ENCODE results near the gene CXorf38.

Gene CXorf38

GRCh38 chrX:40647307-40648197, at the start of gene CXorf38:
Gene CXorf38, minus strand, starts transcription at chrX:40647561. Its CDS starts 41 bp downstream, at chrX:40647520.
- DNase-seq (ENCODE audit: low read depth) = peak; percentile 81
- H3K4me3 ChIP-seq (ENCODE audit: low read length) = peak within 1 kb of the TSS; percentile 71
- TF ChIP-seq CTCF (conservative IDR thresholded peaks at IDR 0.05; ENCODE audit: low read length) = no peak

- TF ChIP-seq CTCF (conservative IDR thresholded peaks at IDR 0.05; ENCODE audit: low read length) = no peak
Measured at GRCh38 chrX:40694802-40695201, 47.4 kb upstream of the CXorf38 start.

GRCh38 chrX:40688929-40689328, 41.6 kb upstream of the CXorf38 start:
- no peak overlapping the region for H3K4me3 ChIP-seq (ENCODE audit: low read length)
- no peak for DNase-seq (ENCODE audit: low read depth)
- no peak for TF ChIP-seq CTCF (conservative IDR thresholded peaks at IDR 0.05; ENCODE audit: low read length)

More at GRCh38 chrX:40694802-40695201, 47.4 kb upstream of the CXorf38 start:
- no peak for DNase-seq (ENCODE audit: low read depth)
- no peak overlapping the region for H3K4me3 ChIP-seq (ENCODE audit: low read length)

GRCh38 chrX:40687169-40687568, 39.8 kb upstream of the CXorf38 start:
- no peak for TF ChIP-seq CTCF (conservative IDR thresholded peaks at IDR 0.05; ENCODE audit: low read length)
- no peak overlapping the region for H3K4me3 ChIP-seq (ENCODE audit: low read length)
- DNase-seq (ENCODE audit: low read depth) = no peak

- DNase-seq (ENCODE audit: low read depth) = no peak
- no peak for TF ChIP-seq CTCF (conservative IDR thresholded peaks at IDR 0.05; ENCODE audit: low read length)
- H3K4me3 ChIP-seq (ENCODE audit: low read length) = no peak overlapping the region
Measured at GRCh38 chrX:40685362-40685918, 38.1 kb upstream of the CXorf38 start.

- no peak overlapping the region for H3K4me3 ChIP-seq (ENCODE audit: low read length)
- no peak for TF ChIP-seq CTCF (conservative IDR thresholded peaks at IDR 0.05; ENCODE audit: low read length)
- DNase-seq (ENCODE audit: low read depth) = no peak
Measured at GRCh38 chrX:40684092-40684491, 36.7 kb upstream of the CXorf38 start.

- no peak for TF ChIP-seq CTCF (conservative IDR thresholded peaks at IDR 0.05; ENCODE audit: low read length)
- H3K4me3 ChIP-seq (ENCODE audit: low read length) = no peak overlapping the region
- DNase-seq (ENCODE audit: low read depth) = no peak
Measured at GRCh38 chrX:40683245-40683644, 35.9 kb upstream of the CXorf38 start.
